Measurements from ENCODE around the gene CEP131.

- TF ChIP-seq CTCF (conservative IDR thresholded peaks at IDR 0.05; ENCODE audit: low read depth, low read length): no peak
- no peak for TF ChIP-seq MAZ (IDR thresholded peaks at IDR 0.05; ENCODE audit: borderline replicate concordance, low read depth, low read length)
- no peak for TF ChIP-seq POLR2A (IDR thresholded peaks at IDR 0.05; ENCODE audit: low read depth, low read length)
- no peak for TF ChIP-seq CHD1 (IDR thresholded peaks at IDR 0.05; ENCODE audit: low read depth, low read length)
- no peak for TF ChIP-seq BHLHE40 (IDR thresholded peaks at IDR 0.05; ENCODE audit: low read depth, low read length)
- TF ChIP-seq CEBPB (IDR thresholded peaks at IDR 0.05; ENCODE audit: low read depth, low read length): no peak
- TF ChIP-seq RAD21 (IDR thresholded peaks at IDR 0.05; ENCODE audit: low read length): no peak
- no peak for TF ChIP-seq SMC3 (IDR thresholded peaks at IDR 0.05; ENCODE audit: low read depth, low read length)
- TF ChIP-seq ELK1 (IDR thresholded peaks at IDR 0.05; ENCODE audit: borderline replicate concordance, low read depth, low read length): no peak
These were observed 50.8 kb downstream of the CEP131 start for GRCh38 chr17:81171941-81172340.

Data from IMR-90 (cell line).